HepG2 (cell line): ENCODE data around the gene PCGF3. TPM values are rescaled to one million over a fixed set of nuclear protein-coding genes. Genes with fewer than 3 reads are reported as not detected.
A peak's percentile ranks its signal among the peaks of the same experiment; 100 is the strongest.

ENCODE experiments used
- ATAC-seq: fragments of 200-7000 bp; cut with Tn5 transposase; 3 replicates; pipeline ENCODE4 v1.9.1; 2020; ENCODE audit warnings: mild to moderate bottlenecking, moderate library complexity
- BruUV-seq: library from RNA; stranded (reverse); fragments of 400-500 nt; replicated peaks from 2 replicates; lab custom pipeline; 2021; lab: Mats Ljungman, UMichigan
- CTCF ChIA-PET: fragments of 300-600 bp; formaldehyde crosslinking; extraction: SDS; loops from one replicate; lab custom pipeline; 2021; ENCODE audit warnings: low total read pairs, inconsistent platforms, low intra/inter-chr PET ratio; lab: Yijun Ruan, JAX
- POLR2A ChIA-PET: fragments of 350-600 bp; sonication (Branson Sonifier 250); formaldehyde crosslinking; loops from one replicate; lab custom pipeline; 2020; ENCODE audit warnings: antibody characterized with exemption, inconsistent platforms; lab: Yijun Ruan, JAX
- DNase-seq: peaks from one replicate; pipeline ENCODE4 v3.0.0-alpha.2; 2015; ENCODE audit warnings: low spot score
- FAIRE-seq: peaks from 3 replicates; lab custom pipeline; 2011; peaks lifted over from hg19 to GRCh38; lab: Jason Lieb, UNC
- H2AFZ ChIP-seq: one replicate; pipeline ENCODE4 v1.6.1; 2011; ENCODE audit warnings: low read length, inconsistent platforms
- H3K27ac ChIP-seq: fragments of 300-600 bp; 3 replicates; pipeline ENCODE4 v1.8.0; 2011; ENCODE audit warnings: mixed run types, mild to moderate bottlenecking, mixed read lengths, low read length, inconsistent platforms; ENCODE audit not compliant: insufficient read depth; ENCODE audit errors: extremely low read length
- H3K27me3 ChIP-seq, 2 experiments: fragments of 200-600 bp in 1 of 2; 2 replicates in 1 of 2; 3 replicates in 1 of 2; pipeline versions ENCODE4 v1.6.0 to v1.8.0; 2011; ENCODE audit warnings: low read length in 2 of 2, mild to moderate bottlenecking in 2 of 2, moderate library complexity in 2 of 2, inconsistent platforms in 1 of 2; ENCODE audit not compliant: insufficient read depth in 2 of 2, control insufficient read depth in 1 of 2
- H3K36me3 ChIP-seq, 2 experiments: fragments of 200-600 bp in 1 of 2; replicated peaks in 1 of 2; 2 replicates in 1 of 2; 3 replicates in 1 of 2; pipeline versions ENCODE4 v1.5.1 to v1.8.0; 2011; ENCODE audit warnings: low read length in 2 of 2, inconsistent platforms in 1 of 2; ENCODE audit not compliant: insufficient read depth in 2 of 2, control insufficient read depth in 1 of 2
- H3K4me1 ChIP-seq: 2 replicates; pipeline ENCODE4 v1.5.1; 2012; ENCODE audit warnings: low read length, inconsistent platforms; ENCODE audit not compliant: insufficient read depth
- H3K4me2 ChIP-seq: 2 replicates; pipeline ENCODE4 v1.6.0; 2011; ENCODE audit warnings: low read depth, low read length, inconsistent platforms
- H3K4me3 ChIP-seq, 3 experiments: fragments of 200-600 bp in 1 of 3; sonication (generic), shearing (Covaris generic) in 1 of 3; replicated peaks in 1 of 3; 2 replicates each; pipeline ENCODE4 v1.5.1; 2011 to 2016; ENCODE audit warnings: low read length in 3 of 3, inconsistent platforms in 2 of 3, low read depth in 2 of 3, mild to moderate bottlenecking in 2 of 3, control low read depth in 1 of 3, mixed read lengths in 1 of 3; ENCODE audit not compliant: insufficient read depth in 1 of 3
- H3K79me2 ChIP-seq: one replicate; pipeline ENCODE4 v1.6.1; 2011; ENCODE audit warnings: low read length, inconsistent platforms; ENCODE audit not compliant: insufficient read depth
- H3K9ac ChIP-seq: 2 replicates; pipeline ENCODE4 v1.6.0; 2011; ENCODE audit warnings: mild to moderate bottlenecking, low read depth, low read length, inconsistent platforms; ENCODE audit not compliant: insufficient read depth
- H3K9me3 ChIP-seq: 2 replicates; pipeline ENCODE4 v1.5.1; 2012; ENCODE audit warnings: mild to moderate bottlenecking, low read length
- H4K20me1 ChIP-seq: 2 replicates; pipeline ENCODE4 v1.6.0; 2011; ENCODE audit warnings: inconsistent platforms, mild to moderate bottlenecking, low read length, moderate library complexity; ENCODE audit not compliant: insufficient read depth
- AKAP8 ChIP-seq: sonication (generic); formaldehyde crosslinking; IDR thresholded peaks from 2 replicates; pipeline ENCODE4 v1.5.1; 2020; ENCODE audit warnings: mild to moderate bottlenecking, missing genetic modification reagents
- ARNT ChIP-seq: fragments of 450-650 bp; IDR thresholded peaks from 2 replicates; pipeline ENCODE4 v1.6.1; 2017
- BHLHE40 ChIP-seq: IDR thresholded peaks from 2 replicates; pipeline ENCODE4 v1.6.1; 2011; ENCODE audit warnings: low read length, improper control_type of control experiment
- FOXO1 ChIP-seq: sonication (generic); formaldehyde crosslinking; IDR thresholded peaks from 2 replicates; pipeline ENCODE4 v1.4.0; 2020; ENCODE audit warnings: missing genetic modification reagents
- HNRNPH1 ChIP-seq: fragments of 200-400 bp; formaldehyde crosslinking; optimal IDR thresholded peaks from 2 replicates; pipeline ENCODE3; 2017; ENCODE audit warnings: mild to moderate bottlenecking, low read depth, low read length
- HNRNPL ChIP-seq: fragments of 200-400 bp; formaldehyde crosslinking; IDR thresholded peaks from 2 replicates; pipeline ENCODE4 v1.6.1; 2017; ENCODE audit warnings: mild to moderate bottlenecking, low read depth, low read length
- IKZF1 ChIP-seq: fragments of 450-650 bp; IDR thresholded peaks from 2 replicates; pipeline ENCODE4 v1.7.1; 2016
- POGK ChIP-seq: sonication (generic); formaldehyde crosslinking; conservative IDR thresholded peaks from 2 replicates; pipeline ENCODE4 v1.8.0; 2022; ENCODE audit warnings: mild to moderate bottlenecking, moderate library complexity, missing genetic modification reagents
- REPIN1 ChIP-seq: sonication (generic); formaldehyde crosslinking; IDR thresholded peaks from 2 replicates; pipeline ENCODE4 v1.8.0; 2022; ENCODE audit warnings: missing genetic modification reagents, low read depth, mild to moderate bottlenecking, borderline replicate concordance
- SP1 ChIP-seq, 2 experiments: fragments of 450-650 bp in 1 of 2; sonication (generic) in 1 of 2; formaldehyde crosslinking in 1 of 2; IDR thresholded peaks; 2 replicates each; pipeline versions ENCODE4 v1.4.0 to v1.6.1; 2016 to 2020; ENCODE audit warnings: missing genetic modification reagents in 1 of 2
- SRSF1 ChIP-seq: fragments of 200-400 bp; formaldehyde crosslinking; optimal IDR thresholded peaks from 2 replicates; pipeline ENCODE3; 2017; ENCODE audit warnings: mild to moderate bottlenecking, low read depth, low read length, moderate library complexity
- TGIF2 ChIP-seq: IDR thresholded peaks from 2 replicates; pipeline ENCODE4 v1.6.1; 2016; ENCODE audit warnings: control low read depth, missing compliant biosample characterization
- ZC3H4 ChIP-seq: sonication (generic); formaldehyde crosslinking; IDR thresholded peaks from 2 replicates; pipeline ENCODE4 v1.4.0; 2020; ENCODE audit warnings: missing genetic modification reagents, borderline replicate concordance
- ZNF326 ChIP-seq: sonication (generic); formaldehyde crosslinking; IDR thresholded peaks from 2 replicates; pipeline ENCODE4 v1.4.0; 2020; ENCODE audit warnings: missing genetic modification reagents, borderline replicate concordance
- ZNF547 ChIP-seq: sonication (generic); formaldehyde crosslinking; IDR thresholded peaks from 2 replicates; pipeline ENCODE4 v1.5.1; 2020; ENCODE audit warnings: mild to moderate bottlenecking, missing genetic modification reagents
- ZNF558 ChIP-seq: sonication (generic); formaldehyde crosslinking; IDR thresholded peaks from 2 replicates; pipeline ENCODE4 v1.9.0; 2022; ENCODE audit warnings: mild to moderate bottlenecking, missing genetic modification reagents, borderline replicate concordance
- ZSCAN25 ChIP-seq: sonication (generic); formaldehyde crosslinking; IDR thresholded peaks from 2 replicates; pipeline ENCODE4 v1.8.0; 2022; ENCODE audit warnings: mild to moderate bottlenecking, missing genetic modification reagents
- WGBS: methylation state at CpG from one replicate; pipeline ENCODE4 v1.1.6; 2017; ENCODE audit warnings: low lambda C conversion rate; 5-methylcytosine and 5-hydroxymethylcytosine counted together
- in situ Hi-C: cut with HindIII; loops from 2 replicates; pipeline ENCODE4 v1.10.0; 2017; ENCODE audit warnings: low pct_unique_long_range_greater_than_20kb; ENCODE audit not compliant: extremely low pct_ligation_motif_present
- intact Hi-C: fragments of 100-400 bp; cut with micrococcal nuclease; formaldehyde crosslinking; loops from one replicate; pipeline ENCODE4 v1.10.0; 2022; ENCODE audit not compliant: unreplicated experiment
- polyA plus RNA-seq, 8 experiments: library from polyadenylated mRNA; depleted of rRNA in 3 of 8; stranded (reverse) in 7 of 8; unstranded in 1 of 8; fragments of >200 nt; fragmentation: Illumina TruSeq in 4 of 8; extraction: Trizol in 4 of 8; gene quantifications; 2 replicates each; pipeline versions ENCODE4 v1.2.1 to v1.2.3, GENCODE V29; 2011 to 2016; ENCODE audit warnings: low read depth in 4 of 8, missing spikeins in 1 of 8, mixed read lengths in 1 of 8; ENCODE audit not compliant: insufficient read depth in 1 of 8
- total RNA-seq, 5 experiments: library from RNA; depleted of rRNA; stranded (reverse); fragments of >200 nt; fragmentation: Illumina TruSeq; extraction: Trizol; gene quantifications; 2 replicates each; pipeline ENCODE4 v1.2.3, GENCODE V29; 2016; ENCODE audit warnings: low read depth in 1 of 5
- TF ChIP-seq, protein P1 (sequence below): sonication (generic); formaldehyde crosslinking; conservative IDR thresholded peaks from 2 replicates; pipeline ENCODE4 v1.8.0; 2022; ENCODE audit warnings: low read depth, missing genetic modification reagents
- TF ChIP-seq, protein P2 (sequence below): sonication (generic); formaldehyde crosslinking; IDR thresholded peaks from 2 replicates; pipeline ENCODE4 v1.5.1; 2020; ENCODE audit warnings: missing genetic modification reagents, mild to moderate bottlenecking, borderline replicate concordance

PCGF3 gene
- total and polyA plus RNA-seq, 2 of the 13 experiments (the other 11 are each of a cell fraction or from before 2014, with no cell fraction given): 28.6 to 66.2 TPM

- H3K4me3 ChIP-seq: peak overlapping the region in 2 of 3 experiments; percentile 33 to 62; a peak in 4 of 6 replicates
- H3K27me3 ChIP-seq: no peaks in the 10 kb centered on the region
- H2AFZ ChIP-seq: no peak overlapping the region
- H3K4me2 ChIP-seq: peak overlapping the region; percentile 91
- BruUV-seq: no TSS peak
- 22% methylated on average over 14 of the region's 26 CpGs for WGBS
- DNase-seq (peak; percentile 37), ATAC-seq (peak; percentile 13), FAIRE-seq (no peak)
- ChIA-PET POLR2A (interaction anchor here (1.0 to 1.5 kb wide), 2 partner anchors 14 to 23 kb away, joined by 3 read pairs; no protein-coding TSS in a partner anchor), CTCF (no interaction called here)
- H3K36me3 ChIP-seq: no peaks in the 10 kb centered on the region; a peak in 1 of 5 replicates
- peak overlapping the region; percentile 50; the same call in 1 of the 2 replicates for H3K9ac ChIP-seq
- intact Hi-C loops: loop anchor here (10.0 kb wide), 1 partner anchor 203 kb away; no protein-coding TSS in a partner anchor
- in situ Hi-C loops: no loop called here
- H3K4me1 ChIP-seq: peaks cover 76% of the 10 kb centered on the region
- H3K27ac ChIP-seq: no peak overlapping the region
- H4K20me1 ChIP-seq: no peaks in the 10 kb centered on the region; the same call in 1 of the 2 replicates
- H3K9me3 ChIP-seq: no peaks in the 10 kb centered on the region
- H3K79me2 ChIP-seq: peaks cover 16% of the 10 kb centered on the region
- TF ChIP-seq POGK (CRISPR knock-in tag): peak; percentile 23; the same call in 1 of the 2 replicates
- no peak for TF ChIP-seq ZSCAN25
- peak; percentile 40; the same call in 1 of the 2 replicates for TF ChIP-seq HNRNPL
- no peak for TF ChIP-seq REPIN1
- TF ChIP-seq ZC3H4 (CRISPR knock-in tag): 0 out of 2 replicates have a peak, but pooled peaks have one; percentile 54
- TF ChIP-seq ZNF558 (CRISPR knock-in tag): no peak
- 0 out of 2 replicates have a peak, but pooled peaks have one; percentile 11 for TF ChIP-seq FOXO1 (CRISPR knock-in tag)
- TF ChIP-seq SP1 (IDR thresholded peaks at IDR 0.05): no peak
- peak; percentile 75 for TF ChIP-seq SP1 (CRISPR knock-in tag; IDR thresholded peaks at IDR 0.05)
- TF ChIP-seq AKAP8: peak; percentile 99
- peak; percentile 56 for TF ChIP-seq SRSF1
- no peak for TF ChIP-seq ARNT
- TF ChIP-seq ZNF547 (CRISPR knock-in tag): no peak
- TF ChIP-seq, protein P1, sequence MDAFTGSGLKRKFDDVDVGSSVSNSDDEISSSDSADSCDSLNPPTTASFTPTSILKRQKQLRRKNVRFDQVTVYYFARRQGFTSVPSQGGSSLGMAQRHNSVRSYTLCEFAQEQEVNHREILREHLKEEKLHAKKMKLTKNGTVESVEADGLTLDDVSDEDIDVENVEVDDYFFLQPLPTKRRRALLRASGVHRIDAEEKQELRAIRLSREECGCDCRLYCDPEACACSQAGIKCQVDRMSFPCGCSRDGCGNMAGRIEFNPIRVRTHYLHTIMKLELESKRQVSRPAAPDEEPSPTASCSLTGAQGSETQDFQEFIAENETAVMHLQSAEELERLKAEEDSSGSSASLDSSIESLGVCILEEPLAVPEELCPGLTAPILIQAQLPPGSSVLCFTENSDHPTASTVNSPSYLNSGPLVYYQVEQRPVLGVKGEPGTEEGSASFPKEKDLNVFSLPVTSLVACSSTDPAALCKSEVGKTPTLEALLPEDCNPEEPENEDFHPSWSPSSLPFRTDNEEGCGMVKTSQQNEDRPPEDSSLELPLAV (CRISPR knock-in tag): no peak
- TF ChIP-seq ZNF326 (CRISPR knock-in tag): peak; percentile 99
- peak; percentile 28 for TF ChIP-seq HNRNPH1
- TF ChIP-seq, protein P2, sequence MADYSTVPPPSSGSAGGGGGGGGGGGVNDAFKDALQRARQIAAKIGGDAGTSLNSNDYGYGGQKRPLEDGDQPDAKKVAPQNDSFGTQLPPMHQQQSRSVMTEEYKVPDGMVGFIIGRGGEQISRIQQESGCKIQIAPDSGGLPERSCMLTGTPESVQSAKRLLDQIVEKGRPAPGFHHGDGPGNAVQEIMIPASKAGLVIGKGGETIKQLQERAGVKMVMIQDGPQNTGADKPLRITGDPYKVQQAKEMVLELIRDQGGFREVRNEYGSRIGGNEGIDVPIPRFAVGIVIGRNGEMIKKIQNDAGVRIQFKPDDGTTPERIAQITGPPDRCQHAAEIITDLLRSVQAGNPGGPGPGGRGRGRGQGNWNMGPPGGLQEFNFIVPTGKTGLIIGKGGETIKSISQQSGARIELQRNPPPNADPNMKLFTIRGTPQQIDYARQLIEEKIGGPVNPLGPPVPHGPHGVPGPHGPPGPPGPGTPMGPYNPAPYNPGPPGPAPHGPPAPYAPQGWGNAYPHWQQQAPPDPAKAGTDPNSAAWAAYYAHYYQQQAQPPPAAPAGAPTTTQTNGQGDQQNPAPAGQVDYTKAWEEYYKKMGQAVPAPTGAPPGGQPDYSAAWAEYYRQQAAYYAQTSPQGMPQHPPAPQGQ (CRISPR knock-in tag): no peak
- TF ChIP-seq TGIF2 (CRISPR knock-in tag): peak; percentile 33; the same call in 1 of the 2 replicates
- 0 out of 2 replicates have a peak, but pooled peaks have one; percentile 16 for TF ChIP-seq BHLHE40
- no peak for TF ChIP-seq IKZF1
These were observed 28.0 kb upstream of the PCGF3 start for GRCh38 chr4:677431-678293.
